PFSK-1 (cell line): ENCODE measurements around the gene RXFP4.

Experiments used
- POLR2AphosphoS5 ChIP-seq: IDR thresholded peaks from 2 replicates; pipeline ENCODE4 v1.6.1; 2012; ENCODE audit warnings: low read depth, mild to moderate bottlenecking, control low read depth, low read length, moderate library complexity
- REST ChIP-seq, 2 experiments: IDR thresholded peaks; 2 replicates each; pipeline versions ENCODE4 v1.6.1 to v1.8.0; 2011 to 2012; ENCODE audit warnings: low read depth in 2 of 2, low read length in 2 of 2, control low read depth in 1 of 2, inconsistent platforms in 1 of 2, mild to moderate bottlenecking in 1 of 2, moderate library complexity in 1 of 2; ENCODE audit not compliant: insufficient read depth in 1 of 2
- TAF1 ChIP-seq: IDR thresholded peaks from 2 replicates; pipeline ENCODE4 v1.6.1; 2012; ENCODE audit warnings: low read length, control low read depth, borderline replicate concordance; ENCODE audit not compliant: insufficient read depth

- peak; percentile 60; the same call in 1 of the 2 replicates for TF ChIP-seq POLR2AphosphoS5
- TF ChIP-seq TAF1 = no peak
- no peak for TF ChIP-seq REST (IDR thresholded peaks at IDR 0.05; ENCODE audit: insufficient read depth in 1 of 2, low read depth in 2 of 2, low read length in 2 of 2)
These were observed 37.0 kb downstream of the RXFP4 start, which contains the start of gene ARHGEF2 for GRCh38 chr1:155978325-155978972.
